ENCODE results near the gene HOXB3. TPM values are rescaled to one million over a fixed set of nuclear protein-coding genes. Genes with fewer than 3 reads are reported as not detected.

HOXB3 gene
- total RNA-seq, 8 experiments from 2014 or later, result 20.6 to 111 (median 52.1) TPM

- no peak overlapping the region for H3K4me3 ChIP-seq
- no peak for ATAC-seq (replicated peaks in 6 of 8)
- no peak overlapping the region for H3K27ac ChIP-seq
- WGBS, 10 experiments, result 17 to 86% (median 43%) methylated on average over 3 to 13 of the region's 15 CpGs; no CpG with 5 or more reads in 1 of the 10 experiments
- peaks cover 15 to 23% of the 10 kb centered on the region in 2 donors for H3K4me1 ChIP-seq (replicated peaks in 1 of 2)
- in situ Hi-C loops (cut with MboI; ENCODE audit: low pct_unique_long_range_greater_than_20kb in 2 of 9, low sequenced_read_pairs in 9 of 9, unreplicated experiment in 9 of 9), result loop anchor here in 1 of 9 experiments (25.0 kb wide), 1 partner anchor 107 kb away; the partner anchor contains the start of gene HOXB13
These were observed 40.2 kb upstream of the HOXB3 start for GRCh38 chr17:48630009-48630924.

GRCh38 chr17:48629411-48629759 lies 39.3 kb upstream of the HOXB3 start:
- H3K4me1 ChIP-seq (replicated peaks in 1 of 2), result peaks cover 15 to 23% of the 10 kb centered on the region in 2 donors

GRCh38 chr17:48628649-48629410 lies 38.8 kb upstream of the HOXB3 start:
- H3K4me3 ChIP-seq, result no peak overlapping the region
- WGBS, 10 experiments, result 7 to 80% (median 34%) methylated on average over 1 to 5 of the region's 5 CpGs; no CpG with 5 or more reads in 2 of the 10 experiments
- H3K4me1 ChIP-seq (replicated peaks in 1 of 2), result peaks cover 15 to 23% of the 10 kb centered on the region in 2 donors
- no peak overlapping the region for H3K27ac ChIP-seq
- in situ Hi-C loops (cut with MboI; ENCODE audit: low pct_unique_long_range_greater_than_20kb in 2 of 9, low sequenced_read_pairs in 9 of 9, unreplicated experiment in 9 of 9), result loop anchor here in 2 of 9 experiments (10.0 to 25.0 kb wide), 2 partner anchors 108 to 474 kb away; partner anchors contain the start of gene HOXB13 (in 1 of the 2)
- ATAC-seq (replicated peaks in 6 of 8), result no peak

More at GRCh38 chr17:48629411-48629759, 39.3 kb upstream of the HOXB3 start:
- in situ Hi-C loops (cut with MboI; ENCODE audit: low pct_unique_long_range_greater_than_20kb in 2 of 9, low sequenced_read_pairs in 9 of 9, unreplicated experiment in 9 of 9), result loop anchor here in 2 of 9 experiments (10.0 to 25.0 kb wide), 2 partner anchors 108 to 475 kb away; partner anchors contain the start of gene HOXB13 (in 1 of the 2)
- WGBS, 10 experiments, result 0 to 49% (median 30%) methylated on average over 1 to 5 of the region's 5 CpGs; no CpG with 5 or more reads in 2 of the 10 experiments
- Histone ChIP-seq H3K27ac (no peak overlapping the region), H3K4me3 (no peak overlapping the region)
- ATAC-seq (replicated peaks in 6 of 8), result no peak

GRCh38 chr17:48627623-48628521 lies 37.8 kb upstream of the HOXB3 start:
- ATAC-seq (replicated peaks in 6 of 8), result no peak
- in situ Hi-C loops (cut with MboI; ENCODE audit: low pct_unique_long_range_greater_than_20kb in 2 of 9, low sequenced_read_pairs in 9 of 9, unreplicated experiment in 9 of 9), result loop anchor here in 2 of 9 experiments (10.0 to 25.0 kb wide), 2 partner anchors 109 to 473 kb away; partner anchors contain the start of gene HOXB13 (in 1 of the 2)
- Histone ChIP-seq H3K4me1 (replicated peaks in 1 of 2) (peaks cover 15 to 23% of the 10 kb centered on the region in 2 donors), H3K4me3 (peak overlapping the region in 1 of 5 donors; percentile 80), H3K27ac (peak overlapping the region; percentile 88 to 96)
- WGBS, 10 experiments, result 7 to 53% (median 29%) methylated on average over 2 to 14 of the region's 27 CpGs

- H3K4me1 ChIP-seq (replicated peaks in 1 of 2), result peaks cover 15 to 30% of the 10 kb centered on the region in 2 donors
- in situ Hi-C loops (cut with MboI; ENCODE audit: low pct_unique_long_range_greater_than_20kb in 2 of 9, low sequenced_read_pairs in 9 of 9, unreplicated experiment in 9 of 9), result loop anchor here in 2 of 9 experiments (10.0 to 25.0 kb wide), 2 partner anchors 110 to 472 kb away; partner anchors contain the start of gene HOXB13 (in 1 of the 2)
- peak overlapping the region; percentile 53 to 92 (median 80) for H3K4me3 ChIP-seq
- H3K27ac ChIP-seq, result peak overlapping the region; percentile 88 to 96
- WGBS, 10 experiments, result 5 to 25% (median 12%) methylated on average over 1 to 5 of the region's 5 CpGs; no CpG with 5 or more reads in 4 of the 10 experiments
- peak in 2 of 8 experiments; percentile 0 for ATAC-seq (replicated peaks in 6 of 8)
These were observed 37.1 kb upstream of the HOXB3 start for GRCh38 chr17:48627118-48627597.

- Histone ChIP-seq H3K4me1 (replicated peaks in 1 of 2) (peaks cover 15 to 37% of the 10 kb centered on the region in 2 donors), H3K4me3 (peak within 1 kb of the TSS; percentile 53 to 92 (median 80)), H3K27ac (peak within 1 kb of the TSS; percentile 88 to 96)
- in situ Hi-C loops (cut with MboI; ENCODE audit: low pct_unique_long_range_greater_than_20kb in 2 of 9, low sequenced_read_pairs in 9 of 9, unreplicated experiment in 9 of 9), result loop anchor here in 2 of 9 experiments (10.0 to 25.0 kb wide), 2 partner anchors 111 to 472 kb away; partner anchors contain the start of gene HOXB13 (in 1 of the 2)
- ATAC-seq (replicated peaks in 6 of 8), result peak; percentile 14 to 88 (median 82)
- WGBS, 10 experiments, result 0 to 11% (median 0%) methylated on average over 1 to 2 of the region's 50 CpGs; no CpG with 5 or more reads in 5 of the 10 experiments
These were observed 36.4 kb upstream of the HOXB3 start, which contains the start of gene HOXB9 for GRCh38 chr17:48626245-48627117. Gene HOXB9, minus strand, starts transcription at chr17:48626358. Its CDS starts 89 bp downstream, at chr17:48626269.

- H3K27ac ChIP-seq, result peak overlapping the region; percentile 71 to 96
- H3K4me1 ChIP-seq (replicated peaks in 1 of 2), result peaks cover 17 to 45% of the 10 kb centered on the region in 2 donors
- ATAC-seq (replicated peaks in 6 of 8), result peak; percentile 0 to 84 (median 46)
- in situ Hi-C loops (cut with MboI; ENCODE audit: low pct_unique_long_range_greater_than_20kb in 2 of 9, low sequenced_read_pairs in 9 of 9, unreplicated experiment in 9 of 9), result loop anchor here in 2 of 9 experiments (10.0 to 25.0 kb wide), 2 partner anchors 112 to 471 kb away; partner anchors contain the start of gene HOXB13 (in 1 of the 2)
- H3K4me3 ChIP-seq, result peak overlapping the region; percentile 53 to 92 (median 80)
- 0% methylated on average over 3 to 29 of the region's 69 CpGs; no CpG with 5 or more reads in 8 of the 10 experiments for WGBS, 10 experiments
These were observed 35.6 kb upstream of the HOXB3 start for GRCh38 chr17:48625495-48626244.

- ATAC-seq (replicated peaks in 6 of 8), result peak in 7 of 8 experiments; percentile 8 to 55 (median 15)
- in situ Hi-C loops (cut with MboI; ENCODE audit: low pct_unique_long_range_greater_than_20kb in 2 of 9, low sequenced_read_pairs in 9 of 9, unreplicated experiment in 9 of 9), result loop anchor here in 2 of 9 experiments (10.0 to 25.0 kb wide), 2 partner anchors 112 to 470 kb away; partner anchors contain the start of gene HOXB13 (in 1 of the 2)
- H3K27ac ChIP-seq, result peak overlapping the region; percentile 71 to 96
- WGBS, 10 experiments, result 0 to 20% (median 2%) methylated on average over 1 to 13 of the region's 66 CpGs; no CpG with 5 or more reads in 7 of the 10 experiments
- peaks cover 26 to 54% of the 10 kb centered on the region in 2 donors for H3K4me1 ChIP-seq (replicated peaks in 1 of 2)
- H3K4me3 ChIP-seq, result peak overlapping the region; percentile 53 to 92 (median 80)
These were observed 34.8 kb upstream of the HOXB3 start for GRCh38 chr17:48624544-48625494.

GRCh38 chr17:48624118-48624517 lies 34.1 kb upstream of the HOXB3 start:
- WGBS, 10 experiments, result 7 to 87% (median 33%) methylated on average over 1 to 4 of the region's 5 CpGs; no CpG with 5 or more reads in 5 of the 10 experiments
- H3K27ac ChIP-seq, result peak overlapping the region in 1 of 2 donors; percentile 96
- in situ Hi-C loops (cut with MboI; ENCODE audit: low pct_unique_long_range_greater_than_20kb in 2 of 9, low sequenced_read_pairs in 9 of 9, unreplicated experiment in 9 of 9), result loop anchor here in 1 of 9 experiments (10.0 kb wide), 1 partner anchor 469 kb away; no protein-coding TSS in a partner anchor

More at GRCh38 chr17:48624118-48624517, 34.1 kb upstream of the HOXB3 start:
- H3K4me3 ChIP-seq, result peak overlapping the region; percentile 53 to 92 (median 80)
- no peak for ATAC-seq (replicated peaks in 6 of 8)
- peaks cover 31 to 55% of the 10 kb centered on the region in 2 donors for H3K4me1 ChIP-seq (replicated peaks in 1 of 2)

All from motor neuron (in vitro differentiated cells).